IMR-90 (cell line): ENCODE measurements around the gene AJM1. TPM values are rescaled to one million over a fixed set of nuclear protein-coding genes. Genes with fewer than 3 reads are reported as not detected.

Source experiments
- ATAC-seq: fragments of 200-7000 bp; cut with Tn5 transposase; 2 replicates; pipeline ENCODE4 v1.9.1; 2020; ENCODE audit warnings: low read depth, mild to moderate bottlenecking, moderate library complexity
- BruUV-seq: library from RNA; stranded (reverse); fragments of 400-500 nt; replicated peaks from 2 replicates; lab custom pipeline; 2021; lab: Mats Ljungman, UMichigan
- CTCF ChIA-PET: fragments of 300-600 bp; formaldehyde crosslinking; extraction: SDS; loops from one replicate; lab custom pipeline; 2021; ENCODE audit warnings: antibody characterized with exemption; lab: Yijun Ruan, JAX
- POLR2A ChIA-PET: fragments of 300-600 bp; sonication (Branson Sonifier 250); formaldehyde crosslinking; loops from one replicate; lab custom pipeline; 2022; ENCODE audit warnings: antibody characterized with exemption; ENCODE audit not compliant: unreplicated experiment; lab: Charles Lee
- DNase-seq: peaks from one replicate; pipeline ENCODE4 v3.0.0; 2013
- H2AFZ ChIP-seq: replicated peaks from 2 replicates; pipeline ENCODE3; 2013; ENCODE audit warnings: low read length, mild to moderate bottlenecking; ENCODE audit not compliant: poor library complexity
- H2AK5ac ChIP-seq: 2 replicates; pipeline ENCODE4 v1.6.1; 2013; ENCODE audit warnings: low read depth, low read length, inconsistent platforms
- H2AK9ac ChIP-seq: replicated peaks from 2 replicates; pipeline ENCODE3; 2013; ENCODE audit warnings: mild to moderate bottlenecking, low read depth, low read length, moderate library complexity; ENCODE audit not compliant: poor library complexity
- H2BK120ac ChIP-seq: 2 replicates; pipeline ENCODE4 v1.6.1; 2013; ENCODE audit warnings: low read depth, low read length, inconsistent platforms
- H2BK15ac ChIP-seq: 3 replicates; pipeline ENCODE4 v1.6.1; 2013; ENCODE audit warnings: low read depth, low read length, inconsistent platforms
- H2BK20ac ChIP-seq: 2 replicates; pipeline ENCODE4 v1.6.1; 2013; ENCODE audit warnings: low read depth, mild to moderate bottlenecking, inconsistent platforms, low read length, moderate library complexity
- H2BK5ac ChIP-seq: 2 replicates; pipeline ENCODE4 v1.6.1; 2013; ENCODE audit warnings: mild to moderate bottlenecking, low read depth, low read length, inconsistent platforms; ENCODE audit not compliant: poor library complexity, severe bottlenecking
- H3K14ac ChIP-seq: replicated peaks from 2 replicates; pipeline ENCODE4 v1.6.1; 2013; ENCODE audit warnings: low read depth, low read length, inconsistent platforms
- H3K18ac ChIP-seq: 2 replicates; pipeline ENCODE4 v1.6.1; 2013; ENCODE audit warnings: low read depth, low read length, control low read depth
- H3K23ac ChIP-seq: 2 replicates; pipeline ENCODE4 v1.6.1; 2013; ENCODE audit warnings: low read depth, low read length, inconsistent platforms
- H3K27ac ChIP-seq: 2 replicates; pipeline ENCODE4 v1.5.1; 2013; ENCODE audit warnings: mild to moderate bottlenecking, control low read depth, low read length; ENCODE audit not compliant: insufficient read depth
- H3K27me3 ChIP-seq: 2 replicates; pipeline ENCODE4 v1.6.1; 2013; ENCODE audit warnings: low read length; ENCODE audit not compliant: control insufficient read depth, insufficient read depth
- H3K36me3 ChIP-seq: 2 replicates; pipeline ENCODE4 v1.6.1; 2013; ENCODE audit warnings: low read length, mixed read lengths; ENCODE audit not compliant: control insufficient read depth, insufficient read depth
- H3K4ac ChIP-seq: 2 replicates; pipeline ENCODE4 v1.6.1; 2013; ENCODE audit warnings: low read depth, low read length, inconsistent platforms
- H3K4me1 ChIP-seq: 2 replicates; pipeline ENCODE4 v1.6.1; 2013; ENCODE audit warnings: low read length, mixed read lengths; ENCODE audit not compliant: control insufficient read depth, insufficient read depth
- H3K4me2 ChIP-seq: 2 replicates; pipeline ENCODE4 v1.6.1; 2013; ENCODE audit warnings: low read depth, mild to moderate bottlenecking, control low read depth, low read length, moderate library complexity
- H3K4me3 ChIP-seq: 2 replicates; pipeline ENCODE4 v1.5.1; 2013; ENCODE audit warnings: low read depth, mild to moderate bottlenecking, control low read depth, low read length, moderate library complexity; ENCODE audit not compliant: insufficient read depth
- H3K56ac ChIP-seq: 2 replicates; pipeline ENCODE4 v1.6.1; 2013; ENCODE audit warnings: low read length, inconsistent platforms; ENCODE audit not compliant: insufficient read depth; ENCODE audit errors: extremely low read depth
- H3K79me1 ChIP-seq, 2 experiments: 2 replicates each; pipeline ENCODE4 v1.6.1; 2013; ENCODE audit warnings: low read length in 2 of 2, inconsistent platforms in 1 of 2, low read depth in 1 of 2
- H3K9ac ChIP-seq: 2 replicates; pipeline ENCODE4 v1.6.1; 2013; ENCODE audit warnings: low read depth, low read length, control low read depth
- H3K9me1 ChIP-seq: 2 replicates; pipeline ENCODE4 v1.6.1; 2013; ENCODE audit warnings: low read length, inconsistent platforms; ENCODE audit not compliant: insufficient read depth
- H3K9me3 ChIP-seq: 2 replicates; pipeline ENCODE4 v1.6.1; 2013; ENCODE audit warnings: low read length; ENCODE audit not compliant: control insufficient read depth, insufficient read depth
- H4K20me1 ChIP-seq: 2 replicates; pipeline ENCODE4 v1.6.1; 2013; ENCODE audit warnings: low read length, inconsistent platforms; ENCODE audit not compliant: insufficient read depth
- H4K5ac ChIP-seq: 2 replicates; pipeline ENCODE4 v1.6.1; 2013; ENCODE audit warnings: mild to moderate bottlenecking, low read depth, low read length, control low read depth
- H4K8ac ChIP-seq, 2 experiments: 2 replicates each; pipeline ENCODE4 v1.6.1; 2013; ENCODE audit warnings: low read depth in 2 of 2, low read length in 2 of 2, control low read depth in 1 of 2, inconsistent platforms in 1 of 2
- H4K91ac ChIP-seq: 2 replicates; pipeline ENCODE4 v1.6.1; 2013; ENCODE audit warnings: low read depth, low read length, inconsistent platforms; ENCODE audit not compliant: insufficient read depth
- CHD1 ChIP-seq: IDR thresholded peaks from 2 replicates; pipeline ENCODE4 v1.6.1; 2012; ENCODE audit warnings: low read depth, low read length, improper control_type of control experiment
- CTCF ChIP-seq: conservative IDR thresholded peaks from 2 replicates; pipeline ENCODE4 v1.5.1; 2012; ENCODE audit warnings: mild to moderate bottlenecking, low read depth, low read length, improper control_type of control experiment
- ELK1 ChIP-seq: fragments of 150-350 bp; IDR thresholded peaks from 2 replicates; pipeline ENCODE4 v1.6.1; 2016; ENCODE audit warnings: low read depth, mild to moderate bottlenecking, low read length, moderate library complexity, borderline replicate concordance
- MXI1 ChIP-seq: IDR thresholded peaks from 2 replicates; pipeline ENCODE4 v1.6.1; 2012; ENCODE audit warnings: low read depth, mild to moderate bottlenecking, low read length, moderate library complexity, borderline replicate concordance
- NFE2L2 ChIP-seq: fragments of 150-350 bp; IDR thresholded peaks from 2 replicates; pipeline ENCODE4 v1.6.1; 2016; ENCODE audit warnings: low read depth, mild to moderate bottlenecking, low read length
- POLR2A ChIP-seq: IDR thresholded peaks from 2 replicates; pipeline ENCODE4 v1.6.1; 2012; ENCODE audit warnings: mild to moderate bottlenecking, low read depth, low read length
- RCOR1 ChIP-seq: IDR thresholded peaks from 2 replicates; pipeline ENCODE4 v1.6.1; 2012; ENCODE audit warnings: mild to moderate bottlenecking, low read length, improper control_type of control experiment; ENCODE audit not compliant: insufficient replicate concordance
- RFX5 ChIP-seq: IDR thresholded peaks from 2 replicates; pipeline ENCODE4 v1.8.0; 2012; ENCODE audit warnings: low read depth, mild to moderate bottlenecking, low read length, moderate library complexity
- WGBS, 2 experiments: methylation state at CpG; one replicate each; pipeline versions ENCODE4 v1.1.5 to v1.1.7; 2013; ENCODE audit warnings: missing lambda C conversion rate in 2 of 2; ENCODE audit not compliant: insufficient read length in 1 of 2; ENCODE audit errors: extremely low coverage in 2 of 2; 5-methylcytosine and 5-hydroxymethylcytosine counted together
- dilution Hi-C: fragments of 300-500 bp; cut with HindIII; formaldehyde crosslinking; loops from one replicate; pipeline ENCODE4 v1.14.3; 2018; ENCODE audit warnings: low sequenced_read_pairs; ENCODE audit not compliant: unreplicated experiment
- in situ Hi-C: fragments of 300-500 bp; cut with MboI; formaldehyde crosslinking; loops from 3 replicates; pipeline ENCODE4 v1.14.3; 2019; ENCODE audit warnings: low sequenced_read_pairs, inconsistent platforms, mixed read lengths
- intact Hi-C: fragments of 100-400 bp; cut with micrococcal nuclease; formaldehyde crosslinking; loops from 2 replicates; pipeline ENCODE4 v1.10.0; 2022
- polyA plus RNA-seq, 3 experiments: library from polyadenylated mRNA; depleted of rRNA; stranded (reverse); fragments of >200 nt; gene quantifications; 2 replicates each; pipeline ENCODE4 v1.2.3, GENCODE V29; 2012; ENCODE audit warnings: low replicate concordance in 1 of 3
- total RNA-seq: library from RNA; depleted of rRNA; stranded (reverse); fragments of >200 nt; gene quantifications from 2 replicates; pipeline ENCODE4 v1.2.3, GENCODE V29; 2012

AJM1 gene
- total and polyA plus RNA-seq, 2 of the 4 experiments (the other 2 are of a cell fraction), result 0.18 to 1.5 TPM

- TF ChIP-seq ELK1, result no peak
- TF ChIP-seq POLR2A, result no peak
Observed at GRCh38 chr9:136860933-136861873, 18.9 kb downstream of the AJM1 start (continued).

GRCh38 chr9:136861874-136862457, 19.7 kb downstream of the AJM1 start:
- H2AK9ac ChIP-seq, result no peak overlapping the region
- WGBS, 2 experiments, result 96% methylated on average over 12 of the region's 26 CpGs; no CpG with 5 or more reads in 1 of the 2 experiments
- ATAC-seq, result no peak
- no peak overlapping the region for H2BK20ac ChIP-seq
- H3K9me3 ChIP-seq, result no peaks in the 10 kb centered on the region
- no peak overlapping the region for H2AFZ ChIP-seq
- POLR2A ChIA-PET, result no interaction called here
- peaks cover 5% of the 10 kb centered on the region for H3K9me1 ChIP-seq
- H3K4me2 ChIP-seq, result no peak overlapping the region
- no peak overlapping the region for H2BK120ac ChIP-seq
- no TSS peak for BruUV-seq
- no peak overlapping the region for H3K27ac ChIP-seq
- no peak for TF ChIP-seq CTCF
- TF ChIP-seq MXI1, result no peak
- TF ChIP-seq POLR2A, result no peak
- TF ChIP-seq CHD1, result no peak
- no peak for TF ChIP-seq ELK1
- TF ChIP-seq RFX5, result no peak
- no peak for TF ChIP-seq RCOR1
- no peak for TF ChIP-seq NFE2L2
- peaks cover 17% of the 10 kb centered on the region for H4K20me1 ChIP-seq
- CTCF ChIA-PET, result no interaction called here
- H3K23ac ChIP-seq, result no peak overlapping the region
- H4K5ac ChIP-seq, result no peak overlapping the region
- H4K8ac ChIP-seq, result no peak overlapping the region
- no peak overlapping the region for H2AK5ac ChIP-seq
- no peak for DNase-seq
- H3K18ac ChIP-seq, result no peak overlapping the region
- H3K4ac ChIP-seq, result no peak overlapping the region
- H3K4me1 ChIP-seq, result peaks cover 12% of the 10 kb centered on the region
- H2BK15ac ChIP-seq, result no peak overlapping the region
- peaks cover 35% of the 10 kb centered on the region for H3K36me3 ChIP-seq
- dilution Hi-C loops, result no loop called here
- no peak overlapping the region for H3K56ac ChIP-seq
- in situ Hi-C loops, result no loop called here
- intact Hi-C loops, result no loop called here
- no peak overlapping the region for H3K14ac ChIP-seq
- no peak overlapping the region for H3K4me3 ChIP-seq
- H3K27me3 ChIP-seq, result no peaks in the 10 kb centered on the region
- H3K9ac ChIP-seq, result no peak overlapping the region
- no peak overlapping the region for H4K91ac ChIP-seq
- H3K79me1 ChIP-seq, result peaks cover 16 to 47% of the 10 kb centered on the region in 2 experiments
- H2BK5ac ChIP-seq, result no peak overlapping the region
